Nephron progenitor cell (in vitro differentiated cells): ENCODE data around the gene FUOM.

Experiments used
- DNase-seq: peaks from one replicate; pipeline ENCODE4 v3.0.0; 2021
- H3K27ac Mint-ChIP-seq: 2 replicates; pipeline ENCODE4 v1.8.0; 2021; ENCODE audit warnings: mild to moderate bottlenecking, moderate library complexity, mixed read lengths
- H3K27me3 Mint-ChIP-seq: 2 replicates; pipeline ENCODE4 v1.8.0; 2021; ENCODE audit warnings: mild to moderate bottlenecking, low read depth, mixed read lengths; ENCODE audit not compliant: poor library complexity
- H3K36me3 Mint-ChIP-seq: 2 replicates; pipeline ENCODE4 v1.8.0; 2021; ENCODE audit warnings: low read depth, mixed read lengths
- H3K4me1 Mint-ChIP-seq: 2 replicates; pipeline ENCODE4 v1.8.0; 2021; ENCODE audit warnings: mixed read lengths
- H3K4me3 Mint-ChIP-seq: 2 replicates; pipeline ENCODE4 v1.8.0; 2021; ENCODE audit warnings: mild to moderate bottlenecking, moderate library complexity, mixed read lengths
- H3K9me3 Mint-ChIP-seq: 2 replicates; pipeline ENCODE4 v1.8.0; 2021; ENCODE audit warnings: mild to moderate bottlenecking, moderate library complexity, mixed read lengths
- TF ChIP-seq, protein P1 (sequence below): fragments of 200-600 bp; sonication (generic); IDR thresholded peaks from 2 replicates; pipeline ENCODE4 v1.5.0; 2021; ENCODE audit warnings: antibody characterized with exemption

Gene FUOM

DNA sequence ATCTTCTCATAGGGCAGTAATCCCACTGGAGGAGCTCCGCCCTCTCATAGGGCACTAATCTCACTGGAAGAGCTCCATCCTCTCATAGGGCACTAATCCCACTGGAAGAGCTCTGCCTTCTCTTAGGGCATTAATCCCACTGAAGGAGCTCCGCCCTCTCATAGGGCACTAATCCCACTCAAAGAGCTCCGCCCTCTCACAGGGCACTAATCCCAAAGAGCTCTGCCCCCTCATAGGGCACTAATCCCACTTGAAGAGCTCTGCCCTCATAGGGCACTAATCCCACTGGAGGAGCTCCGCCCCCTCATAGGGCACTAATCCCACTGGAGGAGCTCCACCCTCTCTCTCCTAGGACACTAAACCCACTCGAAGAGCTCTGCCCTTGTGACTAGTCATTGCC, 3.4 kb upstream of the FUOM start:
- H3K27ac Mint-ChIP-seq, result peak overlapping the region; percentile 98

DNA sequence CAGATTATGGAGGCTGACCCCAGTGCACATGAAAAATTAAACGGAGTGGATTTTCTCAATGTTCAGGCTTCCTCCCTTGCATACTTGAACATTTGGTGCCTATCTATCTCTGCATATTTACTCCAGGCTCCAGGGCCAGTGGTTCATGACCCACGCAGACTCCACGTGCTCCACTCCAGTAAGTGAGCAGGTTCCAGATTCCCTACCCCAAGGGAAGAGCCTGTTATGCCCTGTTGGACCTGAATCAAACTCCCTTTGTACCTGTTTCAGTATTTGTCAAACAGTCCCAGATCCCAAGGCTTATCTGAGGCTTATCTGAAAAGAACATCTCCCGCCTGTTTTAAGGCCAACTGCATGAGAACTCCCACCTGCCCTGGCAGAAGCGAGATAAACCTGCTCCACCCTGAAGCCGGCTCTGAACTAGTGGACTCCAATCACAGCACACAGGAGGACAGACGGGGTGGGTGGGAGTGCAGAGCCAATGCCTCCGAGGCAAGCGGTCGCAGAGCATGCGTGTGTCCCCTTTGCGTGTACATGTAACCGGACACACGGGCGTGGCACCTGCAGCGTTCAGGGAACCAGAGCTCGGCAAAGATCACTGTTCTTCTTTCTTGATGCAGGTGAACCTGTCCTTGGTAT, 2.3 kb upstream of the FUOM start:
- TF ChIP-seq, protein P1, sequence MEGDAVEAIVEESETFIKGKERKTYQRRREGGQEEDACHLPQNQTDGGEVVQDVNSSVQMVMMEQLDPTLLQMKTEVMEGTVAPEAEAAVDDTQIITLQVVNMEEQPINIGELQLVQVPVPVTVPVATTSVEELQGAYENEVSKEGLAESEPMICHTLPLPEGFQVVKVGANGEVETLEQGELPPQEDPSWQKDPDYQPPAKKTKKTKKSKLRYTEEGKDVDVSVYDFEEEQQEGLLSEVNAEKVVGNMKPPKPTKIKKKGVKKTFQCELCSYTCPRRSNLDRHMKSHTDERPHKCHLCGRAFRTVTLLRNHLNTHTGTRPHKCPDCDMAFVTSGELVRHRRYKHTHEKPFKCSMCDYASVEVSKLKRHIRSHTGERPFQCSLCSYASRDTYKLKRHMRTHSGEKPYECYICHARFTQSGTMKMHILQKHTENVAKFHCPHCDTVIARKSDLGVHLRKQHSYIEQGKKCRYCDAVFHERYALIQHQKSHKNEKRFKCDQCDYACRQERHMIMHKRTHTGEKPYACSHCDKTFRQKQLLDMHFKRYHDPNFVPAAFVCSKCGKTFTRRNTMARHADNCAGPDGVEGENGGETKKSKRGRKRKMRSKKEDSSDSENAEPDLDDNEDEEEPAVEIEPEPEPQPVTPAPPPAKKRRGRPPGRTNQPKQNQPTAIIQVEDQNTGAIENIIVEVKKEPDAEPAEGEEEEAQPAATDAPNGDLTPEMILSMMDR, result no peak
- no peaks in the 10 kb centered on the region for H3K27me3 Mint-ChIP-seq
- peaks cover 29% of the 10 kb centered on the region for H3K36me3 Mint-ChIP-seq
- H3K4me1 Mint-ChIP-seq, result peaks cover 11% of the 10 kb centered on the region
- H3K9me3 Mint-ChIP-seq, result no peaks in the 10 kb centered on the region
- DNase-seq, result no peak
- no peak overlapping the region for H3K4me3 Mint-ChIP-seq
- no peak overlapping the region for H3K27ac Mint-ChIP-seq

More for the DNA sequence above, 3.4 kb upstream of the FUOM start:
- TF ChIP-seq, protein P1, result no peak
- Mint-ChIP-seq H3K4me1 (peaks cover 11% of the 10 kb centered on the region), H3K9me3 (no peaks in the 10 kb centered on the region), H3K27me3 (no peaks in the 10 kb centered on the region), H3K4me3 (no peak overlapping the region), H3K36me3 (peaks cover 33% of the 10 kb centered on the region)
- no peak for DNase-seq

- TF ChIP-seq, protein P1, result no peak
- Mint-ChIP-seq H3K4me1 (peaks cover 11% of the 10 kb centered on the region), H3K27me3 (no peaks in the 10 kb centered on the region), H3K9me3 (no peaks in the 10 kb centered on the region), H3K27ac (no peak overlapping the region), H3K4me3 (no peak overlapping the region), H3K36me3 (peaks cover 23% of the 10 kb centered on the region)
- DNase-seq, result no peak
These were observed 1.7 kb upstream of the FUOM start for GRCh38 chr10:133359554-133359971.

DNA sequence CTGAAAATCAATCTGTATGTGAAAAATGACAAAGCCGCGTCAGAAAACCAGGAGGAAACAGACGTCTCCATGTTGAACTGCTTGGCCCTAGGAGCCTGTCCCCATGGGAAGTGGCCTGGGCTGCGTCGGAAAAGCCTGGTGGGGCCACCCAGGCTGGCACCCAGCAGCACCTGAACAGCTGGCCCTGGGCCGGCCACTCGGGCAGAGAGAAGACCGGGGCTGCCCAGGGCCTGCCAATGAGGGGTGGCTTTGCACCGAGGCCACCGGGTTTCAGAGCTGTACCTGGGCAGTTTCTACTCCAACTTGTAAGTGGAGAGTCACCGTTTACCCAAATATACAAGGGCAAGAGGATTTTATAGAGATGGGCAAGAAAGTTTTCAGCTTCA, 1.1 kb upstream of the FUOM start:
- TF ChIP-seq, protein P1, result no peak
- H3K4me1 Mint-ChIP-seq, result peaks cover 11% of the 10 kb centered on the region
- DNase-seq, result no peak
- no peak overlapping the region for H3K4me3 Mint-ChIP-seq
- H3K27me3 Mint-ChIP-seq, result no peaks in the 10 kb centered on the region
- H3K27ac Mint-ChIP-seq, result no peak overlapping the region
- H3K36me3 Mint-ChIP-seq, result peaks cover 19% of the 10 kb centered on the region
- H3K9me3 Mint-ChIP-seq, result no peaks in the 10 kb centered on the region

GRCh38 chr10:133358162-133358924, 524 bp upstream of the FUOM start:
- H3K27ac Mint-ChIP-seq, result no peak overlapping the region

More at GRCh38 chr10:133358162-133358924, 524 bp upstream of the FUOM start:
- TF ChIP-seq, protein P1, result no peak
- Mint-ChIP-seq H3K27me3 (no peaks in the 10 kb centered on the region), H3K36me3 (peaks cover 19% of the 10 kb centered on the region), H3K9me3 (no peaks in the 10 kb centered on the region), H3K4me3 (no peak overlapping the region), H3K4me1 (peaks cover 11% of the 10 kb centered on the region)
- no peak for DNase-seq
